Activated T-helper 1 cell treated with Interleukin-2 at 50 U/mL for 16 hours (primary cell): ENCODE data around the gene EP400.

Experiments used
- DNase-seq: peaks from one replicate; pipeline ENCODE4 v3.0.0-alpha.2; 2020; ENCODE audit warnings: low read depth

EP400 gene

DNA sequence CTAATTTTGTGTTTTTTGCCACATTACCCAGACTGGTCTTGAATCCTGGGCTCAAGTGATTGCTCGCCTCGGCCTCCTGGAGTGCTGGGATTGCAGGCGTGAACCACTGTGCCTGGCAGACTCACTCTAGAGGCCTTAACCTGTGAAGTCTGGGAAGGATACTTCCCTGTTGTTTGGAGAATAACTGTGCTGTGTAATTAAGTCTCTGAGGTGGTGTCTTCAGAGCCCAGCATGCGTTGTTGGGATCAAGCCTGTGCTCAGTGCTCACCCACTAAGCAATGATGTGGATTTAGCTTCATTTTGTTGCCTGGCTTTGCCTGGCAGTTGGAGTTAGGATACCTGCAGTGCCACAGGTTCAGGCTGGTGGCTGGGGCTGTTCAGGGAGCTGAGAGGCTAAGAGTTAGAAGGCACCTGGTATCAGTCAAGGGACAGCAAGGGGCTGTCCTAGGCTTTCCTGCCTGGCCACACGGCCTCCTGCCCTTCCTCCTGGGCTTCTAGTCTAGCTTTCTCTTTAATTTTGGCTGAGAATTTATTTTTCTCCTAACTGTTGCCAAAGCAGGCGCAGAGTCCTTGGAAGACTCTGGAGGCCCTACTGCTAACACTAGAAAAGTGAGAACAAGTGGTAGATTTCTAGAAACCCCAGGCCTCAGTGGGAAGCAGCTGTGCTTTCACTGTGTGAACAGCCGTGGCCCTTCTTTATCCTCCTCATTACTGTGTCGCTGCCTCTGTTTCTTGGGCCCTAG, 38.5 kb downstream of the EP400 start:
- DNase-seq: no peak

DNA sequence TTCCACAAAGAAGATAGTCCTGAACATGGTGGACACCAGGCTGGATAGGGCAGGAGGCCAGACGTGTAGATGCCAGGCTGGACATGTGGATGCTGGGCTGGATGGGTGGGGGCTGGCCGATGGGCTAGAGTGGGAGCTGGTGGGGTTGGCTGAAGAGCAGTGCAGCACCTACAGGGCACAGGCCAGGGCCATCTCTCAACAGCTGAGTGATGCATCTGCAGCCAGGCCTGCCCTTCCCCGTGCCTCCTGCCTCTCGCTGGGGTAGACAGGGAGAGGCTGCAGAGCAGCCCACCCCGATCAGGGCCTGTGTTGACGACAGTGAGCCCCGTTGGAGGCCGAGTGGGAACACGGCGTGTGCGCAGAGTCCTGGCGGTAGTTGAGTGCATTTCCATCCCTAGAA, 39.3 kb downstream of the EP400 start:
- no peak for DNase-seq

DNA sequence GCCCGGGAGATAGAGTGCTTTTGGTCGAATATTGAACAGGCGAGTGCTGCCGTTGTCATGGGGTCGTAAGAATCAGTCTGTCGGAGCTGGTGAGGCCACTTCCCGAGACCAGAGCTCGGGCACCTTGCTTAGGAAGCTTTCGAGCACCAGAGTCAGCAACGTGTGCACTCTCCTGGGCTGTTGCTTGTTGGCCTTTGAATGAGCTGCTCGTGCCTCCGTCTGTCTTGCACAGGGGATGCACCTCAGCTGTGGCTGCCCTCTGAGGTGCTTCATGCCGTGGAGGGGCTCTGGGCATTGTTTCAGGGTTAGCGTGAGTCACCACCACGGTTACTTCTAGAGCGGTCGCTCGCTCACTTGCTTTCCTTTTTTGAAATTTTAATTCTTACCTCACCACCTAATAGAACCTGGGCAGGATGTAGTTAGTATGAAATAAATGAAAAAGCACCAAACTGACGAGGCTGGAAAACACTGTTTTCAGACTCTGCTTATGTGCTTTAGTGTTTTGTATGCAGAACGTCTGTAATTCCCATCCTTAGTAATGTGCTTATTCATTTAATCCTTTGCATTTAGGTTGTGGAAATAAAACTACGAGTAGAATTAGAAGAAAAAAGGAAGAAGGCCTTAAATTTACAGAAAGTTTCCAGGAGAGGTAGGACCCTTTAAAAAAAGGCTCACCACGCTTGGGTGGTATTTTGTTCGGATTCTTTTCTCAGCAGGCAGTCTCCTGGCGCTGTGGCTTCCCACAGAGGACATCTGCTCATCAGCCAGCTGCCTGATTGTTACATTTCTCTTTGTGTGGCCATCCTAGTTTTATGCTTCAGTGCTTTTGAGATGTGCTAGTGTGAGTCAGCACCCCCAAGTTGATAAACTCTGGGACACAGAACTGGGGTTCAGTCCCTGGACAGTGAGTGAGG, 40.6 kb downstream of the EP400 start:
- DNase-seq: no peak

DNA sequence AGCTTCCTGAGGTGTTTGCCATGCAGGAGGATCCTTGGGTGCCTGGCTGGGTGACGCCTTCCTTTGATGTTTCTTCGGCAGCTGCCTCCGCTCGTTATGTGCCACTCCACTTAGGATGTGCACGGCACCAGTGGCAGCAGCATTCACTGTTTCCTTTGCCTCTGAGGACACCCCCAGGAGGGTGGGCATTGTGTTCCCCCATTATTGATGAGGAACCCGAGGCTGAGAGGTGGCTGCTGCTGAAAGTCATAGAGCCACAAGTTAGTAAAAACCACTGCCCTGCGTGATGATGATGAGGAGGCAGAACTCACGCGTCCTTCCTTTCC, 41.2 kb downstream of the EP400 start:
- no peak for DNase-seq

DNA sequence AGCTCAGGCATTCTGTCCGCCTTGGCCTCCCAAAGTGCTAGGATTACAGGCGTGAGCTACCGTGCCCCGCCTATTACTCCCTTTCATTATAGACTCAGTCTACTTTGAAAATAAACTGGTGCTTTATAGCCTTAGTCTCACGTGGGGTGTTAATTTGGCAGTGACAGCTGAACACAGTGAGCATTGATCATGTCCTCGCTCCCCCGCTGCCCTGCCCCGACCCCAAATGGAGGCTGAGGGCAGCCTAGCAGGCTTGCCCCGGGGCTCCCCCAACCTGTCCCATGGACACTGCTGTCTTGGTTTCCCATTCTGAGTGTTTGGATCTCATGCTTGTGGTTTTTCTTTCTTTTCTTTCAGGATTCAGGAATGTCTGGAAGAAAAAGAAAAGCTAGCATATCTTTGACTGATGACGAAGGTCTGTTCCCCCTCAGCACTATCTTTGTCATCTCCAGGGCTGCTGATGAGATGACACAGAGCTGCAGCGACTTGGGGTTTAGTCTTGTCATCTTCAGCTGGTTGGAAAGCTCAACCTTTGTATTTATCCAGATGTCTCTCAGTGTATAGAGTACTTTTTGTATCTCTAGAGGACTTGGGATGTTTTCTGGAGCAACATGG, 42.2 kb downstream of the EP400 start:
- no peak for DNase-seq

DNA sequence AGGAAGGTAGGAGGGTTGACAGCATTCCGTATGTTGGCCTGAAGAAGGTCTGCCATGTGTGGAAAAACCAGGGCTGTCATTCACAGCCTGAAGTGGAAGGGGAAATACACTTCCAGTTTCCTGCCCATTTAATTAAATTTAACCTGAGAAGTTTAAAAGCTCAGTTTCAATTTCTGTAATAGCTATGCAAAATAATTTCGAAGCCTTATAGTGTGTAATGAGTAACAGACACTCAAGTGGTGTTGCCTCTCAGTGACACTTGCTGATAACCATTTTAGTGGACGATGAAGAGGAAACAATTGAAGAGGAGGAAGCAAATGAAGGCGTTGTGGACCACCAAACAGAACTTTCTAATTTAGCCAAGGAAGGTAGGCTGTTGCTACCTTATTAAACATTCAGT, 44.8 kb downstream of the EP400 start:
- DNase-seq: no peak

DNA sequence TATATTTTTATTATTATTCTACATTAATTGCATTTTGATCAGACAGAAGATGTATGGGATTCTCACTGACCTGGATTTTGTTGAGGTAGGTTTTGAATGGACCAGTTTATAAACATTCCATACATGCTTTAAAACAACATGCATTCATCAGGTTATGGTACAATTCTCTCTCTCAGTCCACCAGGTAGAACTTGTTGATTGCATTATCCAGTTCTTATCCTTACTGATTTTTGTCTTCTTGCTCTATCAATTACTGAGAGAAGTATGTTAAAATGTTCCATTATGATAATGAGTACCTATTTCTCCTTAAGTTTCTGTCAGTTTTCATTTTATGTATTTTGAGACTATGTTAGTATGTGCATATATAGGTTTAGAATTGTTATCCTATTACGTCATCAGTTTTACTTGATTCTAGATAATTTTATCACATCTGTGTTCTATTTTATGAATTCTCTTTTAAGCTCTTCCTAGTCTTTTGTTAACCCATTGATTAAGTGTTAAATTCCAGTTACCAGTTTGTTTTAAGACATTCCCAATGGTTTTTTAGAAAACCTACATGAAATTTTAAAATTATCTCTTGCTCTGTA, 50.6 kb downstream of the EP400 start:
- DNase-seq: no peak

DNA sequence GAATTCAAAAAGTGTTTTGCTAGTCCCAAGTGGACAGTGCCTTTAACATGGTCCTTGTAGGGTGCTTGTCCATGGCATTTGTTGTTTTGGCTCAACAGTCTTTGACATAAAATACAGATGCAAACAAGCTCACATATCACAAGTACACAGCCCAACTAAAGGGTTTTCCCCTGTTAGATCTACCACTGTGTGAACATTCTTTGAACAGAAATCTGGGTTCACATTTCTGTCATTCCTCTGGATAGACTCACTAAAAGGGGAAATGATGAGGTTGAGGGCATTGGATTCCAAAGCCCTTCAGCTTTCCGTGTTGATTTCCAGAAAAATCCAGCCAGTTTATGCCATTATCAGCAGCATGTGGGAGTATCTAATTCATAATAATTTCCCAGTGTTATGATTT, 54.1 kb downstream of the EP400 start:
- no peak for DNase-seq

DNA sequence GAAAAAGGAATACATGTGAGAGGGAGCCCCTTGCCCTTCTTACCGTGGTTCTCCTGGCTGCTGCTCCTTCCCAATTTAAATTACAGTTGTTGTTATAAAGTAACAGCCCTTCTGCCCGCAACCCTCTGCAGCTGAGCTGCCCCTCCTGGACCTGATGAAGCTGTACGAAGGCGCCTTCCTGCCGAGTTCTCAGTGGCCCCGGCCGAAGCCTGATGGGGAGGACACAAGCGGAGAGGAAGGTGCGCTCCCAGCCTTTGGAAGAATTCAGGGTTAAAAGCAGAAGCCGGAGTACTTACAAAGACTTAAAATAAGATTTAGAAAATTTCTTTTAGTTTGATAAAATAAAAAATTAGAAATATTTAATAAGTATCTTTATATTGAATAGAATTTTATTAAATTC, 55.2 kb downstream of the EP400 start:
- DNase-seq: no peak

DNA sequence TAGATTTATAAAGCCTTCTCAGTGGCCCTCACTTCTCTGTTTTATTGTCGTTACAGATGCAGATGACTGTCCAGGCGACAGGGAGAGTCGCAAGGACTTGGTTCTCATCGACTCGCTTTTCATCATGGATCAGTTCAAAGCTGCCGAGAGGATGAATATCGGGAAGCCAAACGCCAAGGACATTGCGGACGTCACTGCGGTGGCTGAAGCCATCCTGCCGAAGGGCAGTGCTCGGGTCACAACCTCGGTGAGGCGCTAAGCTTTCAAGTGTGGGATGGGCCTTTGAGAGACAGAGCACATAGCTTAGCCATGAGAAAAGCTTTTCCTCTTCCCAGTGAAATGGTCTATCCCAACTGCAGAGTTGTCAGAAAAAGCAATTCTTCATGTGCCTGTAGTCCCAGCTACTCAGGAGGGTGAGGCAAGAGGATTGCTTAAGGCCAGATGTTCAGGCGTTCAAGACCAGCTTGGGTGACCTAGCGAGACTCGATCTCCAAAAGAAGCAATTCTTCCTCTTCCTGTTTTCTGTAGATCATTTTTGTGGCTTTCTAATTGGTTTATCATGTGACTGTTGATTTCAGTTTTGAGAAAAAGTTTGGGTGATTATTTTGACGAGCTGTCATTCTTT, 56.4 kb downstream of the EP400 start:
- DNase-seq: no peak

DNA sequence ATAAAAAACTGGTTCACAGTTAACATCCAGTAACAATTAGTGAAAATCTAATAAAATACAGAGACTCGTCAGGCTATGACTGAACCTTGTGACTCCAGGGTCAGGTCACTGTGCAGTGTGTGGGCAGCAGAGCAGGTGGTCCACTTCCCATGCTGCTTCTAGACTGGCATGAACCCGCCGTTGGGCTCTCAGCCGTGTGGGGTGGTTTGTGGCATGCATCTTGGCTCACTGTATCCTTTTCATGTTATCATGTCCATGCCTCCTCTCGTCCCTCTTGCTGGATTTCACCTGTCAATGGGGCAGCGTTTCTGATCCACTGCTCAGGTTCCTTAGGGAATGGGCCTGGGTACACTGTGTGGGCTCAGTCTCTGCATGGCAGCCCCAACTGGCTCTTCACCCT, 57.3 kb downstream of the EP400 start:
- no peak for DNase-seq

DNA sequence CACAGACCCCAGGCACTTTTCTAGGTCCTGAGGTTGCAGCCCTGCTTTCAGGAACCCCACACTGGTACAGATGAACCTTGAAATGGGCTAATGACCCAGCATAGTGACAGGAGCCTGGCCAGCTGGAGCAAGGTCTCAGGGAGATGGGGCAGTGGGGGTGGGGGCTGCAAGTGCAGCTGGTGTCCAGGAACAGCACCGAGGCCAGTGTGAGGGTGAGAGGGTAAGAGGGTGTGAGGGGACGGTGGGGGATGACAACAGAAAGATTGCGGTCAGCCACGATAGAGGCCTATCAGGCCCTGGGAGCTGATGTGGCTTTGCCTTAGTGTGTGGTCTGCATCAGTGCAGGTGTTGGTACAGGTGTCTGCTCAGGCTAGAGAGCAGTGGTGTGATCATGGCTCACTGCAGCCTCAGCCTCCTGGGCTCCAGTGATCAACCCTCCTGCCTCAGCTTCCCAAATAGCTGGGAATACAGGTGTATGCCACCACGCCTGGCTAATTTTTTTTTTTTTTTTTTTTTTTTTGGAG, 59.7 kb downstream of the EP400 start:
- DNase-seq: no peak

DNA sequence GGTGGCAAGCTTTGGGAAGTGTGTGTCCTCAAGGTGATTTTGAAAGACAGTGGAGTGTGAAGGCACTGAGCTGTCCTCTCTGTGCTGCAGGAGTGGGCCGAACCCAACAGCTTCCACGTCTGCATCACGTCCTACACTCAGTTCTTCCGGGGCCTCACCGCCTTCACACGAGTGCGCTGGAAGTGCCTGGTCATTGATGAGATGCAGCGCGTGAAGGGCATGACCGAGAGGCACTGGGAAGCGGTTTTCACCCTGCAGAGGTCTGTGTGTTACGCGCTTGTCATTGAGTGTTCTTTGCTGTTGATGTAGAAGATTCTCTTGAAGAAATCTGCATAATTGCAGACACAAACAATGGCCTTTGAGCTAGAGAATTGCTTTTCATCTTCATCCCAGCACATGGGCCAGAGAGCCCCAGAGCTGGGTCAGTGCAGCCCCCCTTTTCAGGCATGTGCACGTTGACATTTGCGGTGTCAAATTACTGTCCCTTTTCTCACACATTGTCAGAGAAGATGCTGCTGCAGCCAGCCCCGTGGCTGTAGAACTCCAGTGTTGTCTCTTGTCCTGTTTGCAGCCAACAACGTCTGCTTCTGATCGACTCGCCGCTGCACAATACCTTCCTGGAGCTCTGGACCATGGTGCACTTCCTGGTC, 63.3 kb downstream of the EP400 start:
- no peak for DNase-seq

DNA sequence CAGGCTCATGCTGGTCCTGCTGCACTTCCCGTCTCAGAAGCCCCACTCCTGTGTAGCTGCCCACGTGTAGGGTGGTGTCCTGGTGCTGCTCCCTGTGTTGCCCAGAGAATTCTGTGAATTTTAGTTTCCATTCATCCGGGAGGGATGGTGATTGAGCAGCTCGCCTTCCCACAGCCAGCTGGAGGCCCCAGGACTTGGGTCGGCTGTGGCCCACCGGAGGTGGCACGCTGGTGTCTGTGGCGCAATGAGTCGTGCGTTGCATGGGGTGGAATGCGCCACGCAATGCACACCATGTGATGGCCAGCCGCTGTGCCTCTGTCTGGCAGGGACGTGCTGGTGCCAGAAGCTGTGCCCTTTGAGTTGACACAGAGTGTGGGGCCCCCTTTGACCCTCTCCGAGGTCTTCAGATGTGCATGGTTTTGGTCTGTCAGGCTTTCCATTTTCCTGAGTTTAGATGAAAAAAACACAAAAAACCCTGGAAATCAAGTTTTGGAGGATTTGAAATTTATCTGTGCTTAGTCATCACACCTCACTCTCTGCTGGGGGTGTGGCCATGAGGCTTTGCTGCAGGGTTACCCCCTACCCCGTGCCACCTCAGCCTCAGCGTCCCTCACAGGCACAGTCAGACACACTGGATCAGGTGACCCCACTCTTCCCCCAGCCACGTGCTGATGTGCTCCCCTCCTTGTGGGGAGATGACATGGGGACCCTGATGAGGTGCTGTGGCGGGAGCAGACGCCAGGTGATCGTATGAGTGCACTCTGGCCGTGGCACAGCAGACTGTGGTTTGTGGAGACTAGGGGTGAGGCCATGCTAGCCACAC, 64.6 kb downstream of the EP400 start:
- DNase-seq: no peak

DNA sequence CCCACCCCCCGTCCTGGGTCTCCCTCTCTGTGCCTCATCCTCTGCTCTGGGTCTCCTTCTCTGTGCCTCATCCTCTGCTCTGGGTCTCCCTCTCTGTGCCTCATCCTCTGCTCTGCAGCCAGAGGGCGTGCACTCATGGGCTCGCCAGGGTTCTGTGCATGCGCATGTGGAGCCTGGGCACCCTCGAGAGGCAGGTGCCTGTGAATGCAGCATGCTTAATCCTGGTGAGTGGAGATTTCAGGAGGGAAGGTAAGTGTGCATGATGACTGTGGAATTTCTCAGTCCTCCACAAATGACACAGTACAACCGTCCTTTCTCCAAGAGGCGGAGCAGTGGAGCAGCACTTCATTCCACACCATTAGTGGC, 65.2 kb downstream of the EP400 start:
- DNase-seq: no peak

DNA sequence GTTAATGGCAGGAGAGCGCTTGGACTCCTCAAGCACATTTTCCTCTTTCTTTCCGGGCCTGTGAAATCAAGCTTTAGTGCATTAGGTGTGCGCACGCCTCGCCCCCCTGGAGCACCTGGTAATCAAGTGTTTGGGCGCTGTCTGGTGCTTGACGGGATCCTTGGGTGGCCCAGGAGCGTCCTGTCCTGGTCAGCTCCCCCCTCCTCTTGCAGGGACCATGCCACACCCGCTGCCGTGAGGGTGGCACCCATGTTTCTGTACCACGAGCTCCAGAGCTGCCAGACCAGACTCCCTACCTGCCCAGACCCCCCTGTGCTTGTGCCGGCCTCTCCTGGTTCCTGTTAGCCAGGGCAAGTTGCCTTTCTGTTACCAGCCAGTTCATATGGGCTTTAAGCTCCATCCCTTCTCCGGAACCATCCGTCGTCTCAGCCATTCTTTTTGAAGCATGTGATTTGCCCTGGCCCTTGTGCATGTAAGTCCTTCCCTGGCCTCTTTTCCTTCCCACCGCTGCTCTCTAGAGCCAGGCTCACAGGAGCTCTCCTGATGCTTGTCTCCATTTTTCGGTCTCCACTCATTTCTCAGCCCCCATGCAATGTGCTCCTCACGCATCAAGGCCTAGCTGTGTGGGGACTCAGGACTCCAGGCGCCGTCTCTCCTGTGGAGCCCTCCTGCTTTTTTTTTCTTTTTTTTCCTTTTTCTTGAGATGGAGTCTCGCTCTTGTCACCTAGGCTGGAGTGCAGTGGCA, 66.1 kb downstream of the EP400 start:
- no peak for DNase-seq

DNA sequence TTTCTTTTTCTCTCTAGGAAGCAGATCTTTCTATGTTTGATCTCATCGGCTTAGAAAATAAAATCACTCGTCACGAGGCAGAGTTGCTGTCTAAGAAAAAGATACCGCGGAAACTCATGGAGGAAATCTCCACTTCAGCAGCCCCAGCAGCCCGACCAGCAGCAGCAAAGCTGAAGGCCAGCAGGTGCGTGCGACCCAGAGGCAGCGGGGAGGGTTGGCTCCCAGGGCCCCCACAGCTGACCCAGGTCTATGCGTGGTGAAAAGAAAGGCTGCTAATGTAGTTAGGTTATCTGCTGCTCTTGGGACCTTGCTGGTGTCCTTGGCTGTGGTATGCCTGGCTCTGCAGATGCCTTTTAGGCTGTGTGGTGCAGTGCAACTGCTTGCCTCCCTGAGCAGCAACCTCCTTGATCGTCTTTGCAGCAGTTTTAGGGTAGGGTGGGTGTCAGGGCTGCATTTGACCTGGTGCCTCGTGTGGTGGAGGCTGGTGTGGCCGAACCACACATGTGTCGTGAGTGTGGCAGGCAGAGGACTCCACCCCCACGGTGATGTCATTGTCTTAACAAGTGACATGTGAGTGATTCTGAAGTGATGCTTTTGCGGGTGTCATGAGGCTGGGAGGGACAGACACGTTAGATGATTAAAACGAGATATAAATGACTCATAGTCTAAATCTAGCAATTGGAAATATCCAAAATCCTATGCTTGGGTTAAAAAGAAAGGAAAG, 68.6 kb downstream of the EP400 start:
- no peak for DNase-seq

DNA sequence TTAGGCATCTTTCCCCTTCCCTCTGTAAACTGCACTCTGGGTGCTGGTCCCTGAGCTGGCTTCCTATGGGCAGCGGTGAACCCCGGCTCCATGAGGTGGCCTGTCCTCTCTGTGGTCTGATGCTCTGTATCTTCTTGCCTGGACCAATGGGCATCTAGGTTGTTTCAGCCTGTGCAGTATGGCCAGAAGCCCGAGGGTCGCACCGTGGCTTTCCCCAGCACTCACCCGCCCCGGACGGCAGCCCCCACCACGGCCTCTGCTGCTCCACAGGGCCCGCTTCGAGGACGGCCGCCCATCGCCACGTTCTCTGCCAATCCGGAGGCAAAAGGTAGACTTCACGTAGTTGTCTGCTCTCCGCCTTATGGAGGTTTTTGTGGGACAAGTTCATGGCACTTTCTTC, 70.1 kb downstream of the EP400 start:
- DNase-seq: no peak

DNA sequence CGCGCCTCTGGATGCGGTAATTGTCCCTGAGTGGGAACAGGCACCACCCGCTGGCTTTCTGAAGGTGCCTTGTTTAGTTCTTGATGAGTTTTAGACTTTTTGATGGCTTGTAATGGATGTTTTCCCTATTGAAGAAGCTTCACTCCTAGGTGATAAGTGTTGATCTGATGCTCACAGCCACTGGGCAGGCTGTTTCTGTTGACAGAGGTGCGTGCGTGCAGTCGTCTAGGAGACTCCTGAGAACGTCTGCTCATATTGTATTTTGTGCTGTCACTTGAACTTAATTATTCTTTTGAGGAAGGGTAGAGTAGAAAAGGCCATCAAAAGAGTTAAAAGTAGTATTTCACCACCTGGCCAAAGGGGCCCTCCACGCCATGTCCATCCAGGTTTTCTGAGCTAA, 70.5 kb downstream of the EP400 start:
- no peak for DNase-seq
